ENCODE data around the gene GPC1. TPM values are rescaled to one million over a fixed set of nuclear protein-coding genes. Genes with fewer than 3 reads are reported as not detected.

The GPC1 gene
- total RNA-seq, 2 donors from 2014 or later: 1.6 to 5.5 TPM

DNA sequence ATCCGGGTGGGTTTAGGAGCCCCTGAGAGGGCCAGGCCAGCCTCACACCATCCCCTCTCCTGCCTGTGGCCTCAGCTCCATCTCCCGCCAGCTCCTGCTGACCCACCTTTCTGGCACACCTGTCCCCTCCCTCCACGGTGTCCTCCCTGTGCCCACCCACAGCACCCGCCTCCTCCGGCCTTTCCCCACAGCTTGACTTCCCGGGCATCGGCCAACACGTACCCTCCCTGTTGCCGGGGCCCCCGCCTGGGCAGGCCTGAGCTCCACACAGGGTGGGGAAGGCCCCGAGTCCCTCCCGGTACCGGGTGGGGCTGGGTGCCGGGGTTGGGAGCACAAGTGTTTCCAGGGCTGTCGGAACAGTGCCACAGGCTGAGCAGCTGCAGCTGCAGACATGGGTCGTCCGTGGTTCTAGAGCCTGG lies 6.5 kb downstream of the GPC1 start:
- no peak for DNase-seq (ENCODE audit: low spot score in 2 of 2)
- no peaks in the 10 kb centered on the region for H3K36me3 Mint-ChIP-seq
- H3K27ac Mint-ChIP-seq: no peak overlapping the region
- ATAC-seq: no peak
- H3K9me3 Mint-ChIP-seq: no peaks in the 10 kb centered on the region

DNA sequence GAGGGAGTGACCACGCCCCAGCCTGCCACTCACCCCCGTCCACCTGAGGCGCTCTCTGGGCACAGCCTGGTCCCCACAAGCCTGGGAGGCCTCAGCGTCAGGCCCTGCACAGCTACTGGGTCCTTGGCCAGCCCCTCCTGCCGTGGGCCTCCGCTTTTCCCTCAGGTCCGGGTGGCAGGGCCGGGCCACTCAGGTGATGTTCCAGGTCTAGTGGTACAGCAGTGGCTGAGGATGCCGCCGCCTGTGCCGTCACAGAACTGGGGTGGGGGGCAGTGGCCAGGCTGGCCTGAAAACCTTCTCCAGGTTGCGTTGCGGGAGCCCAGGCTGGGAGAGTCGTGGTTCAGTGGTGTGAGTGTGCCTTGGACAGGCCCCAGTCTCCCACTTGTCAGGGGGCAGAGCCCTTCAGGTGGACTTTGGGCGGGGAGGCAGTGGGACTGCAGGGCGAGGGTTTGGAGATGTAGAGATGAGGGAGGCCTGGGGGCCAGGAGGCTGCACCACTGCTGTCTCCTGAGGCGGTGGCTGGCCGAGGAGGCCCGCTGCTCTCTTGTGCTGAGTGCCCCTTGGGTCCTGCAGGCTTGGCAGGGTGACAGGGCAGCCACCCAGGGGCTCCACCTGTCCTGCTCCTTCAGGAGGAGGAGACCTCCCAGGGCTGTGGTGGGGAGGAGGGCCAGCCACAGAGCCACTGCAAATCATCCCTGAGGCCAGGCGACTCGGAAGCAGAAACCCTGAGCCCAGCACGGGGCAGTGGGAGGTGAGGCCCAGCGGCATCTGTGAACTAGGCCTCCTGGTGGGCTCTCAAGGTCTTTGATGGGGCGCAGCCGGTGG lies 7.6 kb downstream of the GPC1 start:
- no peaks in the 10 kb centered on the region for H3K9me3 Mint-ChIP-seq
- no peaks in the 10 kb centered on the region for H3K36me3 Mint-ChIP-seq
- no peak overlapping the region for H3K27ac Mint-ChIP-seq
- ATAC-seq (no peak), DNase-seq (ENCODE audit: low spot score in 2 of 2) (no peak)

DNA sequence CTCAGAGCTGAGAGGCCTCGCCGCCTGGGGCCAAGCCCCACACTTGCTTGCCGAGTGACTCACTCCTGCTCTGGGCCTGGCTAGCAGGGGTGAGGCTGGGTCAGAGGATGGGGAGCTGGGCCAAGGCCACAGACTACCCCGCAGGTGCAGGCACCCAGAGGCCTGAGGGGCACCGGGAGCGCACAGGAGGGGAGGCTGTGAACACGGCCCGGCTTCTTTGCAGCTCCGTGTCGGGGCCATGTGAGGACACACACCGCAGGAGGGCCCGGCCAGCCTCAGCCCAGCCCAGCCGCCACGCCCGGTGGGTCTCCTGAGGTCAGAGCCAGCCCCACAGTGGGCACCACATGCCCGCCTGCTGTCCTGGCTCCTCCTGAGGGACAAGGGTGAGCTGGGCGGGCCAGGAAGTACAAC lies 8.4 kb downstream of the GPC1 start:
- H3K27ac Mint-ChIP-seq: no peak overlapping the region
- ATAC-seq (no peak), DNase-seq (ENCODE audit: low spot score in 2 of 2) (no peak)
- H3K36me3 Mint-ChIP-seq: no peaks in the 10 kb centered on the region
- H3K9me3 Mint-ChIP-seq: no peaks in the 10 kb centered on the region

DNA sequence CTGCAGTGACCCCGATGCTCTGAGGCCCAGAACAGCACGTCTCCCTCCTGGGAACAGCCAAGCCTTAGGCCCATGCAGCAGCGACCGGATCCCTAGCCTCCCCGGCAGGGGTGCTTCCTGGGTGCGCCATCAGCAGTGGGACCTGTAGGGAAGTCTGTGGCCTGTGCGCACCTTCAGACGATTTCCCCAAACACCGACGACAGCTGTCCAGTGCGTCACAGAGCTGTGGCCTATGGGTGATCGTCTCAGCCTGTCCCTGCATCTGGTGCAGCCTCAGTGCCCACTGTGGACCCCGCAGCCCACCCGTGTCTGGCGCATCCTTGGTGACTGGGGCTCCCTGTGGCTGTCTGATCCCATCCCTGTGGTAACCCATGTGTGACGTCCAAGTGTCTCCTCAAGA lies 9.0 kb downstream of the GPC1 start:
- H3K27ac Mint-ChIP-seq: no peak overlapping the region
- ATAC-seq (no peak), DNase-seq (ENCODE audit: low spot score in 2 of 2) (no peak)
- no peaks in the 10 kb centered on the region for H3K9me3 Mint-ChIP-seq
- H3K36me3 Mint-ChIP-seq: no peaks in the 10 kb centered on the region

DNA sequence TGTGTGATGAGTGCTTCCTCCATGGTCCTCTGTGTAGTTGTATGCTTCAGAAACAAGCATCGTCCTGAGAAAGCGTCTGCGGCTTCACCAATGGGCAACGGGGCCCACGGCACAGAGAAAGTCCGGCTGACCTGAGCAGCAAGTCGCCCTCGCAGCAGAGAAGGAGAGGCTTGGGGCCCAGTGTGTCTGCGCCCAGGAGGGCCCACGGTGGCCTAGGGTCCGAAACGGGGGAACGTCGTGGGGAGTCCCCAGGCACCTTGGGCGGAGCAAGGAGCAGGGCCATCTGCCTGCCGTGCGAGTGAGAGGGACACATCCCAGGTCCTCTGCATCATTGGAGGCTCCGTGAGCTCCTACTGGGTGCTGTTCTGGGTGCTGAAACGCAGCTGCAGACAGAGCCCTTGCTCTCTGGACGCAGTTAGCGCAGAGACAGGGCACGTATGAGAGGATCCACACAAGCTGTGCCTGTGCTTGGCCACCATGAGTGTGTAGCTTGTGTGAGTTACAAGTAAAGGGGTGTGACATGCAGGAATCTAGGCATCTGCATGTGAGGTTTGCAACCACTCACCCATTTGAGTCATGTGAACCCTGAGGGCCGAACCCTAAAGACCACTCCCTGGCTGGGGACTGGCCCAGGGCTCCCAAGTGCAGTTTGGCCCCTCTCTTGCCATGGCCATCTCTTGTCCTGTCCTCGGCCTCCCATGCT lies 10.6 kb downstream of the GPC1 start:
- no peaks in the 10 kb centered on the region for H3K9me3 Mint-ChIP-seq
- no peak for ATAC-seq
- H3K27ac Mint-ChIP-seq: no peak overlapping the region
- DNase-seq (ENCODE audit: low spot score in 2 of 2): no peak
- no peaks in the 10 kb centered on the region for H3K36me3 Mint-ChIP-seq

DNA sequence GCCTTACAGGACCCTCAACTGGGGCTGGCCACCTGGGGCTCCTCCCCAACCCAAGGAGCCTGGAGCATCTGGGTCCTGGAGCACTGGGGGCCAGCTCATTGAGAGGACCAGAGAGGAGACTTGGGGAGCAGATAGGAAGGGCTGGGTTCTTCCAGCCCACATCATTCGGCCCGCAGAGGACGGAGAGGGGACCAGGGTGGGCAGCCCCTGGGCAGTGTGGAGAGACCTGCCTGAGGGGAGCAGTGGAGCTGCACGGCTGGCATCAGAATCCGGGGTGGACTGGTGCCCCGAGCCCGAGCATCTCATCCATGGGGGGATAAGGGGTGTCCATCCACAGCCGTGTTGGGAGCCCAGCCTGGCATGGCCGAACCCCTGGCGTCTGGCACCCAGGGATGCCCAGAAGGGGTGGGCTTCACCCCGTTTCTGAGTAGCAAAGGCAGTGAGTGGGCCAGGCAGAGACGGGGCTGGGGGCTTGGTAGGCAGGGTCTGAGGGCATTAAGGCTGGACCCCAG lies 11.3 kb downstream of the GPC1 start:
- DNase-seq (ENCODE audit: low spot score in 2 of 2) (no peak), ATAC-seq (no peak)
- no peaks in the 10 kb centered on the region for H3K36me3 Mint-ChIP-seq
- no peaks in the 10 kb centered on the region for H3K9me3 Mint-ChIP-seq
- no peak overlapping the region for H3K27ac Mint-ChIP-seq

DNA sequence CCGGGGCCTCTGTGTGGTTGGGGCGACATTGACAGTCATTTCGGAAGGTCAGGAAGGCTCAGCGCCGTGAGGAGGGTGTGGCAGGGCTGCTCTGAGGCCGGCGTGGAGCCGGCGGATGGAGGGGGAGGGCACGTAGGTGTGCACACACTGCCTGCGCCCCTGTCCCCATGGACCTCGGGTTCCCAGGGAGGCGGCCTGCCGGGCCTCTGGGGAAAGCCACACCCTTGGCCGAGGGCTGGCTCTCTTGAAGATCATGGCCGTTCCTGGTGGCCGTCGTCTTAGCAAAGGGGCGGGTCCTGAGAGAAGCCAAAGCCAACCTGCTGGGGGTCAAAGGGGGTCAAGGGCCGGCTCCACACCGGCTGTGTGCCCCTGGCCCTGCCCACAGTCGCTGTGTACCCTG lies 11.9 kb downstream of the GPC1 start:
- DNase-seq (ENCODE audit: low spot score in 2 of 2): no peak
- no peaks in the 10 kb centered on the region for H3K36me3 Mint-ChIP-seq
- no peaks in the 10 kb centered on the region for H3K9me3 Mint-ChIP-seq
- H3K27ac Mint-ChIP-seq: no peak overlapping the region
- ATAC-seq: no peak

DNA sequence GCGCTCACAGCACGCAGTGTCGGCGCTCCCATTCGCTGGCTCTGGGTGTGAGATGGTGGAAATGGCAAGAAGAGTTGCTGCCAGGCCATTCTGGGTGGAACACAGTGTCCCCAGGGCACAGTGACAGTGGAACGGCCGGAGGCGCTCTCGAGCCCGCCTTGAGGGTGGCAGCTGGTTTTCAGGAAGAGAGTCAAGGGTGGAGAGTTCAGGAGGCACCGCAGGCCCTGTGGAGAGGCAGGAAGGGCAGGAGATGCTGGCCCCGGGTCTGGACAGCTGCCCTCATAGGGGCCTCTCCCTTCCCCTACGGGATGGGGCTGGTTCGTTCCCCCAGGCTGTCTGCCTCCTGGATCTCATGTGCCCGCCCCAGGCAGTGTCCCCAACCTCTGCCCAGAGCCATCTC lies 12.5 kb downstream of the GPC1 start:
- H3K36me3 Mint-ChIP-seq: no peaks in the 10 kb centered on the region

DNA sequence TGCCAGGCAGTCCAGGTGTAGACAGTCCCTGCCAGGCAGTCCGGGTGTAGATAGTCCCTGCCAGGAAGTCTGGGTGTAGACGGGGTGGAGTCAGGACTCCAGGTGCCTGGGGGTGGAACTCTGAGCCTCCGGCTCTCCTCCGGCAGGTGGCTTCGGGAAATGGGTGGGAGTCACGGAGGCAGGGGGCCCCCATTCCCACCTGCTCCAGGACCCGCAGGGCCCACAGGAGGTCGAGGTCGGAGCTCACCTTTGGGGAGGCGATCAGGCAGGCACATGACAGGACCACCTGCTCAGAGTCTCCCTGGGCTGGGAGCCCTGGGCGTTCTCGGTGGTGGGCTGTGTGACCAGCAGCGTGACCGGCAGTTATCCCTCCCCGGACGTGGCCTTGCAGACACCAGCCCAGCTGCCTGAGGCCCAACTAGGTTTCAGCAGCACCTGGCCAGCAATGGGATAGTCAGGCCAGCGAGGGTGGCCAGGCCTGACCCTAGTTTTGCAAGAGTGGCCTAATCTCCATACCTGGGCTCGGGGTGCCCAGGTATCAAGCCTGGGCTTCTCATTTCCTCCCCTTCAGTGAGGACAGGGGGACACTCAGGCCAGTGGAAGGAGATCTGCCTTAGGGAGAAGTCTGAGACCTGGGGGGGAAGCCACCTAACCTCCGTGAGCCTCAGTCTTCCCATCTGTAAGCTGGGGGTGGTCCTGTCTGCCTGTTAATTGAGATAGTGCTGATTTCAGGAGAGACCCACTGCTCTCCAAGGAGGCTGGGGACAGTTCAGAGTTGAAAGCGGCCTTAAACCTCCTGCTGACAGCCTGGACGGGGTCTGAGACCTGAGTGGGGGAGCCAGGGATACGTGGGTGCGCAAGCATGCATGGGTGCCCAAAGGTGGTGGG lies 13.2 kb downstream of the GPC1 start:
- H3K36me3 Mint-ChIP-seq: no peaks in the 10 kb centered on the region
- no peak for ATAC-seq
- no peak for DNase-seq (ENCODE audit: low spot score in 2 of 2)

More for the DNA sequence above, 12.5 kb downstream of the GPC1 start:
- Mint-ChIP-seq H3K27ac (no peak overlapping the region), H3K9me3 (no peaks in the 10 kb centered on the region)
- DNase-seq (ENCODE audit: low spot score in 2 of 2) (no peak), ATAC-seq (no peak)

DNA sequence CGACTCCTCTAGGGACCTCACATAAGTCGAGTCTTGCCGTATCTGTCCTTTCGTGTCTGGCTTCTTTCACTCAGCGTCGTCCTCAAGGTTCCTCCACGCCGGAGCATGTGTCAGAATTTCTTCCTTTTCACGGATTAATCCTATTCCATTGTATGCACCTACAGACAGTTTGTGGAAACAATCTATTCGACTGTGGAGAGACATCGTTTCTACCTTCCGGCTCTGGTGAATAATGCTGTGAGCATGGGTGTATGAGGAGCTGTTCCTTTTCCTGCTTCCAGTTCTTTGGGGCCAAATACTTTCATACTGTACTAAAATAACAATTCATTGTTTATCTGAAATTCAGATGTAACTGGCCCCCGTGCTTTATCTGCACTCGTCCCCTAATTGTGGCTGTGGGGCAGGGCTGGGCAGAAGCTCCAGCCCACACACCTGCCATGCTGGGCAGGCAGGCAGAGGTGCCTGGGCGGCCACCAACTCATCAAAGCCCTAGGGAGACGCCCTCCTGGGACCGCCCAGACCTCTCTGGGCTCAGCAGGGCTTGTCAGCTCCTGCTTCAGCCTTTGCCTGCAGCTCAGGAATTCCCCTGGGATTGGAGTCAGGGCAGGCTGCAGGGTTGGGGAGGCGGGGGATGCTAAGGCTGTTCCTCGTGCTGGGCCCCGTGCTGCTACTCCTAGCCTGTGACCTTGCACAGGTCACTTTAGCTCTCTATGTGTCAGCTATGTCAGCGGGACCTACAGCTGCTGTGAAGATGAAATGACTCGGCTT lies 14.5 kb downstream of the GPC1 start:
- H3K36me3 Mint-ChIP-seq: peaks cover 0 to 4% of the 10 kb centered on the region in 2 donors
- H3K27ac Mint-ChIP-seq: peak overlapping the region in 1 of 2 donors; percentile 10
- H3K9me3 Mint-ChIP-seq: no peaks in the 10 kb centered on the region
- DNase-seq (ENCODE audit: low spot score in 2 of 2) (no peak), ATAC-seq (no peak)

More for the DNA sequence above, 13.2 kb downstream of the GPC1 start:
- Mint-ChIP-seq H3K9me3 (no peaks in the 10 kb centered on the region), H3K27ac (no peak overlapping the region)

DNA sequence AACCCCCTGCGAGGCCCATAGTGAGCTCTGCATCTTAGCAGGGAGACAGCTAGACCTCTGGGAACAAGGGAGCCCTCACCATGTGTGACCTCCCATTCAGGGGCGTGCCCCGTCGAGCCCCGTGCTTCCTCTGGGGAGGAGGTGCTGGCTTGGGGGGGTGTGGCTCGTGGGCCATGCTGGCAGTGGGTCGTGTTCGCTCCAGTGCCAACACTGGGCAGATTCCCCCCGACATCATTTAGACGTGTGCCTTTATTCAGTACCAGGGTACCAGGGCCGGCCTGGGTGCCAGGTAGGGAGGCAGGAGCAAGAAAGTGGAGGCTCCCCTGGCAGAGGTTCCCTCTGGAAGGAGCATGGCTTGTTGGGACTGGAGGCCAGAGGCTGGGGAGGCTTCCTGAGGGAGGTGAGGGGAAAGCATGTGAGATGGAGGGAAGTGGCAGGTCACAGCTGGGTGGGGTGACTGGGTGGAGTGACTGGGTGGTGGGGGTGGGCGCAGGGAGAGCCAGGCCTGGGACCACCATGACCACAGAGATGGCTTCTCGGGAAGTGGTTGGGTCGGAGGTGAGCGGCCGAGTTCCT lies 15.2 kb downstream of the GPC1 start:
- Mint-ChIP-seq H3K9me3 (no peaks in the 10 kb centered on the region), H3K27ac (peak overlapping the region in 1 of 2 donors; percentile 10), H3K36me3 (peaks cover 0 to 4% of the 10 kb centered on the region in 2 donors)

DNA sequence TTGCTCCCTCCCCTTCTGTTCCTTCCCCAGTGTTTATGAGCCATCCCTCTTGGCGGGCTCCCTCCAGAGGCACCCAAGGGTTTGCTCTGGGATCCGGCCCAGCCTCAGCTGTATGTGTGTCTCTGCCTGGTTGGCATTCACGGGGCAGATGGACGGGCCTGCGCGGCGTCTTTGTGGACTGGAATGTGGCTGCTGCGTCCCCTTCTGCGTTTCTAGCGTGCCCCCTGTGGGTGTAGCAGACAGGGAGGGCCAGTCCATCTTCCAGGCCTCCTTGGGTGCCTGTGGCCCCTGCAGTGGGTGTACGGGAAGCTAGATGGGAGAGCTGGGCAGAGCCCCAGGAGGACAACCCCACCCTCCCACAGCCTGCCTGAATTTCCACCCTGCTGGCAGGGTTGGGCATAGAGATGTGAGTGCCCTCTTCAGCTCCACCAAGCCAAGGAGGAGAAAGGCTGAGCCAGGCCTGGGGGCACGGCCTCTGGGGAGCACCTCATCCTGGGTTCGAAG lies 15.7 kb downstream of the GPC1 start:
- no peak overlapping the region for H3K27ac Mint-ChIP-seq
- H3K36me3 Mint-ChIP-seq: peaks cover 0 to 4% of the 10 kb centered on the region in 2 donors
- H3K9me3 Mint-ChIP-seq: no peaks in the 10 kb centered on the region
- DNase-seq (ENCODE audit: low spot score in 2 of 2): no peak
- ATAC-seq: no peak

More for the DNA sequence above, 15.2 kb downstream of the GPC1 start:
- DNase-seq (ENCODE audit: low spot score in 2 of 2) (no peak), ATAC-seq (no peak)

DNA sequence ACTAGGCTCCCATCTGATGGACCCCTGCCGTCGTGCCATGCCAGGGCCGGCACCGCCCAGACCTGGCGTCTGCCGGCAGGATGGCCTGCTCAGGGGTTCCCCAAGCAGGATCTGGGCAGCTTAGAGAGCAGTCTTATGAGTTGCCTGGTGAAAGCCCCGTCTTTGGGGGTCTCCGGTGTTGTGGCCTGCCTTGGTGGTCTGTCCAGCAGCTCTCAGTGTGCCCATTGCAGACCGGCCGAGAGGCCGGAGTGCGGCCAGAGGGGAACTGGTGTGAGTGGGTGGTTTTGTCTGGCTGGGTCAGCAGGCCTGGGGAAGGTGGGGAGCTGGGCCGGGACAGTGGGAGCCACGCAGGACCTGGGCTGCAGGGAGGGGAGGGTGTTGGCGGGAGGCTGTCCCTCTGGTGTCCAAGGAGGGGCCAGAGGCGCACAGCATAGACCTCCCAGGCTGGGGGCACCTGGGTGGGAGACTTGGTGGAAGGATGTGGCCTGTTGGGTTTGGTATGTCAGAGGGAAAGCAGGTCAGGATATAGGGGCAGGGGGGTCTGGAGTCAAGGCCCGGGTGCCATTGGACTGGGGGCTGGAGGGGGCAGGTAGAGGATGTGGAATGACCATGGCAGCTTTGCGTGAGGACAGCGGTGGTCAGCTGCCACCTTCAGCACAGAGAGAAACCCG lies 16.5 kb downstream of the GPC1 start:
- Mint-ChIP-seq H3K27ac (no peak overlapping the region), H3K9me3 (no peaks in the 10 kb centered on the region), H3K36me3 (peaks cover 0 to 4% of the 10 kb centered on the region in 2 donors)
- ATAC-seq (peak in 1 of 2 donors; percentile 4), DNase-seq (ENCODE audit: low spot score in 2 of 2) (no peak)

DNA sequence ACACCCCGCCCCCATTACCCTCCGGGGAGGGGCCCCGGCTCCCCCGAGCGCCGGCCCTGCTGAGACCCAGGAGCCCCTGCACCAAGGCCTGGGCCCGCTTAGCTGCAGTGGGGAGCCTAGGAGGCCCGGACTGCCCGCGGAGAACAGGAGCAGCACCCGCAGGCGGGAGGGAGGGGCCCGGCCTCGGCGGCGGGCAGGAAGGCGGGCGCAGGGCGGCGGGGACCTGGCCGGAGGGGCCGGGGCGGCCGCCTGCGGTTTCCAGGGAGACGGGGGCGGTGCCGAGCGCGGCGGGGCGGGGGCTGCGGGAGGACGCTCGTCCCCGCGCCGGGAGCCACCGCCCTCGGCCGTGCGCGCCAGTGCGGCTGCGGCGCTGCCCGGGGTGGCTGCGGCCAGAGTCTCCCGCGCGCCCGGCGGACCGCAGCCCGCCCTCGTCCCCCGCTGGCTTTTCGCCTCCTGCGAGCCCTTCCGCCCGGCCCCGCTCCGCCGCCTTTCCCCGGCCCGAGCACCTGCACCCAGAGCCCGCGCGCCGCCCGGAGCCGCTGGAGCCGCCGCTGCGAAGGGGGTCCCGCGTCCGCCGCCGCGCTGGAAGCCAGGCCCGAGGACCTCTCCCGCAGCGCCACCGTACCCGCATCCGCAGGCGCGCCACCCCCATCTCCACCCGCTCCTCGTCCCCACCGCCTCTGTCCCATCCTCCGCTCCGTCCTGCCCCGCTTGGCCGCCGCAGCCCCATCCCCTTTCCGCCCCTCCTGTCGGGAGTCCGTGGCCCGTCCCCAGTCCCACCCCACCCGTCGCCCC lies 17.2 kb downstream of the GPC1 start:
- Mint-ChIP-seq H3K36me3 (peaks cover 0 to 4% of the 10 kb centered on the region in 2 donors), H3K27ac (no peak overlapping the region), H3K9me3 (no peaks in the 10 kb centered on the region)
- DNase-seq (ENCODE audit: low spot score in 2 of 2) (no peak), ATAC-seq (peak; percentile 30)
